KBM-7 (cell line): ENCODE data around the gene PAFAH1B2.

ENCODE experiments used
- DNase-seq: peaks from one replicate; pipeline ENCODE4 v3.0.0-alpha.2; 2015
- in situ Hi-C: fragments of 300-500 bp; cut with MboI; formaldehyde crosslinking; loops from 2 replicates; pipeline ENCODE4 v1.14.3; 2020; ENCODE audit warnings: low sequenced_read_pairs, low pct_unique_long_range_greater_than_20kb, mixed read lengths

PAFAH1B2 gene

DNA sequence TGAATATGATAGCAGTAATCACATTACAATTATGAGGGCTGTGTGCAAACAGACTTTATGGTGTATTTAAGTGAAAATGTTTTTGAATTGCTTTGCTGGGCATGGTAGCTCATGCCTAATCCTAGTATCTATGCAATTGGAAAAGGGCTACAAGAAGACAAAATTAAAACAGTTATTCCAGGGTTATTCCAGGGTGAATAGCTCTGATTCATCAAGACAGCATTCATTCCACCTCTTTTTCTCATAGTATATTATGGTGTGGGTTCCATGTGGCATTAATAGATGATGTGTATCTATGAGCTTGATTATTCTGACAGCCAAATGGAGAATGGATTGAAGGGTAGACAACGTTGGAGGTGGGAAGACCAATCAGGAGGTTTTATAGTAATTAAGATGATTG, 22.4 kb downstream of the PAFAH1B2 start:
- in situ Hi-C loops, result no loop called here

DNA sequence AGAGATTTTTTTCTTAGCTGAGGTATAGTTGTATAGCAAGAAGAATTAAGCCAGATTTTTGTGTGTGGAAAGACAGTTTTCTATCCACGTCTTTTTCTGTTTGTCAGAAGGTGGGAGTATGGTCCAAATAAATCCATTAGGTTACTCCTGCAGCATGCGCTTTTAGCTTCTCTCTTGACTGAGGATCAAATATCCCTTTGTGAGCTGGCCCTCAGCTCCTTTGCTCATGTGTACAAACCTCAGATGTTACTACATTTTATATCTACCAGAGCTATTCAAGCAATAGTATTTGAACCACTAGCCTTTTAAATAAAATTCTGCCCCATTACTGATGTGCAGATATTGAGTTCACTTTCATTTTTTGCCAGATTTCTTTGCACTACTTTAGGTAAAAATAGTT, 25.6 kb downstream of the PAFAH1B2 start:
- no peak for DNase-seq
- in situ Hi-C loops, result no loop called here

More for the DNA sequence above, 22.4 kb downstream of the PAFAH1B2 start:
- DNase-seq, result no peak

DNA sequence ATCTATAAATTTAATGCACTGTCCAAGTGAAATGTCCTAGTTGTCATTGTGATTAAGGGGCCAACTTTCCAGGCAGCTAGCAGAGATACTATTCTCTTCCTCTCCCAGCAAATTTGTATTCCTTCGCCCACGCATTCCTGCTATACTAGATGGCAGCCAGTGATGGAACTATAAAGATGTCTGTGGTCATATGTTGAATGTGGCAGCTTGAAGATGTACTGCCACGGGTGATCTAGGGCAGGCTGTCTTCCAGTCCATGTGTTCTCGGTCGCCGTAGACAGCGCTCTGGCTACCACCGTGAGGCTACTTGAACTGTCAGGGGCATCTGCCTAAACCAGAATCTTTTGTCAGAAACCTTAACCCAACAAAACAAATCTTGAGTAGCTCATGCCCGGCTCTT, 26.1 kb downstream of the PAFAH1B2 start:
- DNase-seq, result no peak
- in situ Hi-C loops, result no loop called here

DNA sequence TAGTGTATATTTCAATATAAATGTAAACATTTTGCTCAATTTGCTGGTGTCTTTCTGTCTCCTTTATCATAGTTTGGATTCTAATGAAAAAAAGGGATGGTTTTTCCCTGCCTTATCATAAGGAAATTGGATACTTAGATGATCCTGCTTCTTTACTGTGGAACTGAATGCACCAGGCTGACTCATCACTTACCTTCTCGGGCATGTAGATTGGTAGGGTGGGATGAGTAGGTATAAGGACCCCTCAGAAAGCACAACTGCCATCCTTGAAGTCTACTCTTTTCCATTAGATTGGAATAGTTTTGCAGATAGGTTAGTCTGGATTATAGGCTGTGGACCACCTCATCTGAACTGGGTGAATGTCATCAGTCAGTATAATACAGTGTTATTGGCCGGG, 26.9 kb downstream of the PAFAH1B2 start:
- in situ Hi-C loops, result no loop called here

DNA sequence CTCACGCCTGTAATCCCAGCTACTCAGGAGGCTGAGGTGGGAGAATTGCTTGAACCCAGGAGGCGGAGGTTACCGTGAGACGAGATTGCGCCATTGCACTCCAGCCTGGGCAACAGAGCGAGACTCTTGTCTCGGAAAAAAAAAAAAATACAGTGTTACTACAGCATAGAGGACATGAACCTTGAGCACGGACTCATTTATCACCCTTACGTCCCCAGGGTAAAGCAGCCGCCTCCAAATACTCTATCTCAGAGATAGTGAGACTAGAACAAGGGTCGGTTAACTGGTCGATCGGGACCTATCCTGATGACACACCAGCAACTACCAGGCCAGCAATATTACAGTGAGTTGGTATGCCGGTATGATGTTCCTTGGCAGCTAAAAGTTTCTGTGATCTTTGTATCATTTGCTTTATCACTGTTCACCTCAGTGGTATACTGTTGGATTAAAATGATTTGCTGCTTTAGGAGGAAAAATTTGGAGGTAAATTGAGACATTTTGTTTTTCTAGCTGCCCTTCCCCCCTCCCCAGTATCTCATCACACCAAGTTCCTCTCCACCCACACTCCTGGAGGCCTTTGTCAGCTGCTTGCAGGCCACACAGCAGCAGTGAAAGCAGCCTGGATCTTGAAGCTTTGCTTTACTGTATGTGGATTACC, 27.4 kb downstream of the PAFAH1B2 start:
- DNase-seq, result no peak
- in situ Hi-C loops, result no loop called here

More for the DNA sequence above, 26.9 kb downstream of the PAFAH1B2 start:
- no peak for DNase-seq

DNA sequence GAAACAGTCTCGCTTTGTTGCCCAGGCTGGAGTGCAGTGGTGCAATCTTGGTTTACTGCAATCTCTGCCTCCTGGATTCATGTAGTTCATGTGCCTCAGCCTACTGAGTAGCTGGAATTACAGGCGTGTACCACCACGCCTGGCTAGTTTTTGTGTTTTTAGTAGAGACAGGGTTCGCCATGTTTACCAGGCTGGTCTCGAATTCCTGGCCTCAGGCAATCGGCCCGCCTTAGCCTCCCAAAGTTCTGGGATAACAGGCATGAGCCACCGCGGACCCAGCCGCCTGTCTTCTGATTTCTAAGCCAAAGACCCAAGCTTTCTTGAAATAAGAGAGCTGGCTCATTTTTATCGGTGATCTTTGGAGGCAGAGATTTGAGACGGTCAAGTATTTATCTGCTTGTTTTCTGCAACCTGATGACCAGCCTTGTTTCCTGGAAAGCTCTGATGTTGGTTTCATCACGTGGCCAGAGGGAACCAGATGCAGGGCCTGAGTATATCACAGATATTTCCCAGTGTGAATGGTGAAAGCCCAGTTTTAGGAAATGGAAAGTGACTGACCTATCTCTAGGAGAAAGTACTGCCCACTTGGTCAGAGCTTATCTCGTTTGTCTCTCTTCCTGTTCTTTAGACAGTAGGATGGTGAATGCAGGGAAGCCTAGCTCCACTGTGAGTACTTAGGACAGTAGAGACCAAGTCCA, 28.8 kb downstream of the PAFAH1B2 start:
- in situ Hi-C loops, result no loop called here
- DNase-seq, result no peak

DNA sequence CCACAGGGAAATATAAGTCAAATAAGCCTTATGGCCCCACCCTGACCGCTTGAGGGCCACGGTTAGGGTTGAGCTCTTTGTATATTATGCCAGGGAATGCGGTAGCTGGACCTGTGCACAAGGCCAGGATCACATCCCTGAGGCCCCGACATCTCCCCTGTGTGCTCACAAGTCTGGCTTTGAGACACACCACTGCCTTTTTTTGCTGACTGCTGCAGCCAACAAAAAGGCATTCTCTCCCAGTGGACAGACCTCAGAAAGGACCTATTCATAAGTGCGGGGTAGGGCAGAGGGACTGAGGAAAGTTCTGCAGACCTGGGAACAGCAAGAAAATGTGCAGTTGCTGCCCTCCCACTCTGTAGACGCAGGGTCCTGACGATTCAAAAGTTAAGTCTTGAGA, 31.0 kb downstream of the PAFAH1B2 start:
- in situ Hi-C loops, result no loop called here
- no peak for DNase-seq

DNA sequence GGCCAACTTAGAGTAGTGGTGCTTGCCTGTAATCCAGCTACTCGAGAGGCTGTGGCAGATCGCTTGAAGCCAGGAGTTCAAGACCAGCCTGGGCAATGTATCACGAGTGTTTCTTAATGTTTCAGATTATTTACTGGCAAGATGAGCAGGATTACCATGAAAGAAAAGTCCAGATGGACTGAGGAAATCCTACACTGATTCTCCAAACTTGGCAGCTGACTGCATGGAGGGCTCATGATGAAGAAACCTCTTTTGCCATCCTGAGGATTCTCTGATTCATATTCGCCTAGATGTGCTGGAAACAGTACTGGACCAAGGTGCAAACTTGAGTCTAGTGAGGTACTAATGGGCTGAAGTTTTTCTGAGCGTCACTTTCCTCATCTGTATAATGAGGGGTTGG, 31.7 kb downstream of the PAFAH1B2 start:
- DNase-seq, result no peak

DNA sequence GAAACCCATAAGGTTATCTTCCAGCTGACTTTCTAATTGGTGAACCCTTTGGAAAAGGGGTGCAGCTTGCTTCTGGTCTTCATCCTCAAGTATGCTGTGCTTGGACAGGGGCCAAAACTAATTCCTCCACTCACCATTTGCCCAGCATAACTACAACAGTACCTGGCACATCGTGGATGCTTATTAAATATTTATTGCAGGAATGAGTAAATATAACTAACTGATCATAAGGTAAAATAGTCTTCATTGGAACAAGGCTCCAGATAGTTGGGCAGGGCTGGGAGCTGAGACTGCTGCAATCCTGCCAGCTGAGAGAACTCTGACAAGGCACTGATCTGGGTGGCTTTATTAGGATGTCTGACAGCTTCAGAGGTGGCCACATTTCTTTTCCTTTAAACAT, 32.1 kb downstream of the PAFAH1B2 start:
- in situ Hi-C loops, result no loop called here
- DNase-seq, result no peak

More for the DNA sequence above, 31.7 kb downstream of the PAFAH1B2 start:
- in situ Hi-C loops, result no loop called here

DNA sequence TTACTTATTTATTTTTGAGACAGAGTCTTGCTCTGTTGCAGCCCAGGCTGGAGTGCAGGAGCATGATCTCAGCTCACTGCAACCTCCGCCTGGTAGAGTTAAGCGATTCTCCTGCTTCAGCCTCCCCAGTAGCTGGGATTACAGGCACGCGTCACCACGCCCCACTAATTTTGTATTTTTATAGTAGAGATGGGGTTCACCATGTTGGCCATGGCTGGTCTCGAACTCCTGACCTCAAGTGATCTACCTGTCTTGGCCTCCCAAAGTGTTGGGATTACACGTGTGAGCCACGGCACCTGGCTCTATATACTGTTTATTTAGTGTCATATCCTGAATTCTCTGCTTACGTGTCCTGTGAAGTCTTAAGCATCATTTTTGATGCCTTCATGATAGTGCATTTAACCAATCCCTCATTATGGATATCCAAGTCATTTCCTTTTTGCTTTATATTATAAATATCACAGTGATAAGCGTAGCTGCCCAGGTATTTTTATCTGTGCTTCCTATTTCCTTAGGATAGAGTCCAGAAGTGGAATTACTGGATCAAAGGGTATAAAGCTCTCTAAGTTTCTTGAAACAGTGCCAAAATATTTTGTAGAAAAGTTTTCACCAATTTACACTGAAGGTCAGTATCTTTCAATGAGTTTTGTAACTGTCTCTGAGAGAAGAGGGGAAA, 33.6 kb downstream of the PAFAH1B2 start:
- in situ Hi-C loops, result no loop called here

DNA sequence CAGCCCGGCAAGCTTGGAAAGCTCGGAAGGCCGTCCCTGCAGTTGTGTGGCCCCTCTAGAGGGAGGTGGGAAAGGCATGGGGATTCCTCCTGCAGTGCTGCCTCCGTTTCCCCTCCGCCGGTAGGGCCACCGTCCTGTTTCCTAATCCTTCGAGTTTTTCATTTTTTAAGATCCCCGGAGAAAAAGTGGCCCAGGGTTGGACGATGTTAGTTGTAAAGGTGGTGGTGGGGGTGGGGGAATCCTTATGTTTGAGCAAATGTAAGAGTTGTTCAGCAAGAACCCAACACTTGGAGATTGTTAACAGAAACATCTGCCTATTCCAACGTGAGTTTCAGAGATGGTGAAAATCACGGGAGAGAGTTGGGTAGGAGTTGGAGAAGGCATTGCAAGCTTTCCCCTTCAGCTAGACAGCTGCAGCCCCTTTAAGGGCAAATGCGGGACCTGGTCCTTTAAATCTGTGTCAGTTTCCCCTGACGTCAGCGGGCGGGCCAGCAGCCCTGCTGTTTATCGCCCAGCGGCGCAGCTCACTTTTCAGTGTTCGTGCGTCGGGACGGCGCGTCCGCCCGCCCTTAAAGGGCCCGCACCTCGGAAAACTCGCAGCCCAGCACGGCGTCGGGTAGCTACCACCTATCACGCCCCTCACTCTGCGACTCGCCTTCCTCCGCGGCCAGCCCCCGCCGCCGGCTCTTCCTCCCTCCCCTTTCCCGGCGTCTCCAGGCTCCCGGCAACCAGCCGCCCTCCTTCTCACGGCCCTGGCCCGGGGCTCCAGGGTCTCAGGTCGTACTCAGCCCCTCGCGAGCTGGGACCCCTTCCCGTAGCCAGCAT, 34.3 kb downstream of the PAFAH1B2 start, which contains the start of gene SIDT2:
Gene SIDT2, plus strand, starts transcription at position 534 of the 825 bp plus-strand sequence. CDS start 521 bp downstream, outside the sequence.
- peak; percentile 96 for DNase-seq
- in situ Hi-C loops, result no loop called here

More for the DNA sequence above, 33.6 kb downstream of the PAFAH1B2 start:
- no peak for DNase-seq

DNA sequence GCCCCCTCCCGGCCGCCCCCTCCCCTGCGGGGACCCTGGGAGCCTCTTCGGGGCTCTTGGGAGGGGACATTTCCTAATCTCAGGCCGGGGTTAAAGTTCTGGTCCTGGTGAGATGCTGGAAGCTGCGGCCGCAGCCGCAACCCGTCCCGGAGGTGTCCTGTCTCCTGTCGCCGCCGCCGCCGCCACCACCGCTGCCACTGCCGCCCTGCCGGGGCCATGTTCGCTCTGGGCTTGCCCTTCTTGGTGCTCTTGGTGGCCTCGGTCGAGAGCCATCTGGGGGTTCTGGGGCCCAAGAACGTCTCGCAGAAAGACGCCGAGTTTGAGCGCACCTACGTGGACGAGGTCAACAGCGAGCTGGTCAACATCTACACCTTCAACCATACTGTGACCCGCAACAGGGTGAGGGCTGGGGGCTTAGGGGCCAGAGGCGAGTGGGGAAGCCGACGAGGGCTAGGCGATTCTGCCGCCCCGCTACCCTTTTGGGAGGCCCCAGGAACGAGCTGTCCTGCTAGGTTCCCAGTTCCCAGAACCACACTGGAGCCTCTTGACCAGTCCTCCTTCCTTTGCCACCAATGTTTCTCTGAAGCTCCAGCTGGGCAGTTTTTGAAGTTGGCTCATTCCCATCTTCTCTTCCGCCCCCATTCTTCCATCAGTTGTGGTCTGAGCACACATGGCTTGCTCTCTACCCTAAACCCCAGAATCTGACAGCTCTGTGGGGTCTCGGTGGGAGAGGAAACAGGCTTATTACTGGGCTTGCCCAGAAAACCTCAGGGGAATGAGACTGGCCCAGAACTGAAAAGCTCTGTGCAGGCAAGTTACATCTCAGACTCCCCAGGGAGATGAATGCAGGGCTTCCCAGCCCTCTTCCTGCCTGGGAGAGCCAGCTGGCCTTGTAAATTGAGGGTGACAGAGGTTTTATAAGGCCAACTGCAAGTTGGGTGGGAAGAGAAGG, 35.2 kb downstream of the PAFAH1B2 start:
- in situ Hi-C loops, result no loop called here
- peak; percentile 20 for DNase-seq

DNA sequence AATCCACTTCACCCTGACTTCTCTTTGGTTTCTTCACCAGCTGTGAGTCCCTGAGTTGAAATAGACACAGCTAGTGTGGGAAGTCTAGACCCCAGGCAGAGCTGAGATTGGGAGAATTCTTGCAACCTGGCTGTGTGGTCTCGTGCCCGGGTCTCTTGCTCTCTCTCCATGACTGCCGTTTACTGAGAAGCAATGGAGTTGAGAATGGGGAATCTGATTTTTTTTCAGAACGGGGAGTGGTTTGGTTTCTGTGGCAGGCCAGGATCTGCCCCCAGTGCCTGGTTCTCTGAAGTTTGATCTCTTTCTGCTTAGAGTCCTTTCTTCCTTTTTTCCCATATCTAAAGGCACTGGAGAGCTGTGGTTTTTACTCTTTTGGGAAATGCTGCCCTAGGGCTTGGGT, 35.9 kb downstream of the PAFAH1B2 start:
- in situ Hi-C loops, result no loop called here
- peak; percentile 66 for DNase-seq

DNA sequence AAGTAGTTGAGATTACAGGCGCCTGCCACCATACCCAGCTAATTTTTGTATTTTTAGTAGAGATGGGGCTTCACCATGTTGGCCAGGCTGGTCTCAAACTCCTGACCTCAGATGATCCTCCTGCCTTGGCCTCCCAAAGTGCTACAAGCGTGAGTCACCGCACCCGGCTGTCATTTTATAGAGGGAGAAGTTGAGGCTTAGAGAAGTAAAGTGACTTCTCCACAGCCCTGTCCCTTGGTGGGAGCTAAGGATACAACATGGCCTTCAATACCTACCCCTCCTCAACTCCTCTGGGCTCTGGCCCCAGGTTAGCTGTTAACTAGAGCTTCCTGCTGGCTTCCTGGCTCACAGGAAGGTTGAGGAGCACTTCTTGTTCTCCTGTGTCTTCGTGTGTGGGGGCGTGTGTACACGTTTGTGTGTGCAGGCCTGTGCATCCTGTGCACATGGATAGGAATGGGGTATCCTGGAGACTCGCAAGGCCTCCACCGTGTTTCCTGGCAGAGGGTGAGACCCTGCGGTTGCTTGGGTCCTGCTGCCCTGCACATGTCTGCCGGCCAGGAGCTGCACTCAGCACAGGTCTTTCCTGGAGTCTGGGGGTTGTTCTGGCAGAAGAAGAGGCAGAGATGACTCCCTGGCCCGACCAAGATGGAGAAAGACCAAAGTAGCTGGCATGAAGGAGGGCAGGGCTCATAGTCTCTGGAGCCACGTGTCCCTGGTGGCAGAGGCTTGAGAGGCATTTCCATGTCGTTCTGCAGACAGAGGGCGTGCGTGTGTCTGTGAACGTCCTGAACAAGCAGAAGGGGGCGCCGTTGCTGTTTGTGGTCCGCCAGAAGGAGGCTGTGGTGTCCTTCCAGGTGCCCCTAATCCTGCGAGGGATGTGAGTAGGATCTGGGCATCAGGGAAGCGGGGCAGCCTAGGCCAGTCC, 36.8 kb downstream of the PAFAH1B2 start:
- in situ Hi-C loops, result no loop called here
- peak; percentile 87 for DNase-seq

DNA sequence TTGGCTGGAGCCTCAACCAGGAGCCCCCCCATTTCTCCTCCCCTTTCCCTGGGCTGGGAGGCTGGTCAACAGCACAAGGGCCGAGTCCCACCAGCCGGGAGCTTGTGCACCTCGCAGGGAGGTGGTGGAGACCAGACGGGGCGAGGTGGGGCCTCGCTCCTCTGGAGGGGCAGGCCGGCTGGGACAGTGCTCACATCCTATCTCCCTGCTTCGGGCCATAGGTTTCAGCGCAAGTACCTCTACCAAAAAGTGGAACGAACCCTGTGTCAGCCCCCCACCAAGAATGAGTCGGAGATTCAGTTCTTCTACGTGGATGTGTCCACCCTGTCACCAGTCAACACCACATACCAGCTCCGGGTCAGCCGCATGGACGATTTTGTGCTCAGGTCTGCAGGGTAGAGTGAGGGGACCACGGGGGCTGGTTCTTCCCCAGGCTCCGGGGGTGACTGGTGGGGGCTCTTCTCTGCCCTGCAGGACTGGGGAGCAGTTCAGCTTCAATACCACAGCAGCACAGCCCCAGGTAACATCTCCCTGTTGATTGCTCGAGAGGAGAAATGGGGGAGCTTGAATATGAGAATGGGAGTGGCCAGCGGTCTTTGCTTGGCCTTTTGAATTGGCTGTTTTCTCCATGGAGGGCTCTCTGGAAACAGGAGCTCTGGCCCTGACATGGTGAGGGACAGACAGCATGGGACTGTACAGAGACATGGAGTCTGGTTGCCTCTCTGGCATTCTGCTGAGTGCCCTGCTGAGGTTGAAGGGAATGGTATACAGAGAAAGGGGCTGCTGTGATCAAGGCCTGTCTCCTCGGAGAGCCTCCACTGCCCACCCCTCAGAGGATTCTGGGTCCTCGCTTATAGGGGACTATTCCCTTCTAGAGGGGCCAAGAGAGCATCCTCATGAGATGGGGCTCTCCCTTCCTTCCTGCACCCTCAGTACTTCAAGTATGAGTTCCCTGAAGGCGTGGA, 37.8 kb downstream of the PAFAH1B2 start:
- DNase-seq, result no peak
- in situ Hi-C loops, result no loop called here

DNA sequence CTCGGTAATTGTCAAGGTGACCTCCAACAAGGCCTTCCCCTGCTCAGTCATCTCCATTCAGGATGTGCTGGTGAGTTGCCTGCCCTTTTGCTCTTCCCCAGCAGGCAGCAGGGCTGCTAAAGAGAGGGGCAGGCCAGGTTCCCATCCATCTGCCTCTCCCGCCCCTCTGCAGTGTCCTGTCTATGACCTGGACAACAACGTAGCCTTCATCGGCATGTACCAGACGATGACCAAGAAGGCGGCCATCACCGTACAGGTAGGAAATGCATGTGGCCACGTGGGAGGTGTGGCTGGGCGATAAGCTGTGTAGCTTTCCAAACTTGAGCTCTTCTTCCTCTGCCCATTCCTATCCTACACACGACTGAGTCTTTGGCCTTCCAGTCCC, 38.5 kb downstream of the PAFAH1B2 start:
- in situ Hi-C loops, result no loop called here
- DNase-seq, result no peak
